ENCODE measurements around the gene DACH1.
A peak's percentile ranks its signal among the peaks of the same experiment; 100 is the strongest.

DACH1 gene

DNA sequence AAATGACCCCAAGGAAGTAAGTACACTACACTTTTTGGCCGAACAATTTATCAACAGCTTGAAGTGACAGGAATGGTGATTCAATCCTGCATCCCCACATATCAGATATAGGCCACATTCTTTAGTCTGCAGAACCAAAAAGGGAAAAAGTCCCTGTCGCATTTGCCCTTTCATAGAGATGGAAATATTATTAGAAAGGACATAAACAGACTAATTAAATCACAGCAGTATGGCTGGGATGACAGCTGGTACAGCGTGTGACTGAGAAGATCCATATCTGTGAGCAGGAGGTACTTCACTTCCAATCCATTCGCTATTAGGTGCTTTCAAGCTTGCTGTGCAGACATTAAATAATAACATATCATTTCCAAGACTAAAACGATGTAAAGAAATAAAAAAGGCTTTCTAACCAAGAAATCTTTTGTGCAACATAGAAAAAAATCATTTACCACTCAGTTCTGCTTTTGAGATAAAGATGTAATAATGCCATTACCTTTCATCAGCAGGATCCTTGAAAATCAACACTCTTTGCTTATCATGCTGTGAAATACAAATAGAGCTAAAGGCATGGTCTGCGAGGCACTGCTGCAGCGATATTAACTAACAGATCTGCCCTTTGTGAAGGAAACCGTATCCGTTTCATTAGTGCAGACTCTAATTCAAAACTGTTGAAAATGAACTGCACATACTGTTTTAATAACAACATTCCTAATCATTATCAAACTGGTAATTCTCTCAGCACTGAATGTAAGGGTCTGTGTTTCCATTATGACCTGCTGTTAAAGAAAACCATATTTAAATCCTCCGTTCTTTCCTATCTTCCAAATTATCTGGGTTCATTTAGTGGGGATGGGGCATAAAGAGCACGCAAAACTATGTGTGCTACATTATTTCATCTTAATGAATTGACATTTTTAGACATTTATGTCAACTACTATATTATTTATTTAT is 245.6 kb downstream of the DACH1 start:
- H3K27me3 ChIP-seq (ENCODE audit: control insufficient read depth in 1 of 2, insufficient read depth in 2 of 2, low read length in 2 of 2) = no peaks in the 10 kb centered on the region
- H3K36me3 ChIP-seq (ENCODE audit: control insufficient read depth in 1 of 2, insufficient read depth in 2 of 2, low read length in 2 of 2) = no peaks in the 10 kb centered on the region
- H3K4me1 ChIP-seq (ENCODE audit: control insufficient read depth in 1 of 2, insufficient read depth in 2 of 2, low read length in 2 of 2) = peaks cover 14 to 26% of the 10 kb centered on the region in 2 donors
- H3K4me3 ChIP-seq (ENCODE audit: low read depth in 1 of 2, low read length in 2 of 2) = peak overlapping the region; percentile 13 to 34
- no peak overlapping the region for H3K27ac ChIP-seq (ENCODE audit: low read depth, low read length)
- H3K9ac ChIP-seq (ENCODE audit: low read depth in 1 of 2, low read length in 2 of 2) = no peak overlapping the region
- H3K9me3 ChIP-seq (ENCODE audit: control insufficient read depth in 1 of 2, low read length in 2 of 2) = no peaks in the 10 kb centered on the region

DNA sequence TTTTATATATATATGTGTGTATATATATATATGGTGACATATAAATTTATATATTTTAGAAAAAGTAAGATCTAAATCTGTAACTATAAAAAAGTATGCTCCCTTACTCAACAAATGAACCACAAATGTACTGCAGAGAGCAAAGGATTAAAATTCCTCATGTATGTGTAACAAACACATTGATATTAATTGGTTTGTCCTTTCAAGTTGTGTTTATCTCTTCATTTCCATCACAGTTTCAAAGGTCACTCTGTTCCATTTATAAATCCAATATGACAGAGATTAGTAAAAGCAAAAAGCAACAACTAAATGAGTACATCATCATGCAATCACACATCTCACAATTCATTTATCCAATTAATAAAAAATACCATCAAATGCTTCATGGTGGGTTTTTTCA is 247.9 kb downstream of the DACH1 start:
- Histone ChIP-seq H3K27ac (ENCODE audit: low read depth, low read length) (no peak overlapping the region), H3K4me3 (ENCODE audit: low read depth in 1 of 2, low read length in 2 of 2) (no peak overlapping the region), H3K27me3 (ENCODE audit: control insufficient read depth in 1 of 2, insufficient read depth in 2 of 2, low read length in 2 of 2) (no peaks in the 10 kb centered on the region), H3K36me3 (ENCODE audit: control insufficient read depth in 1 of 2, insufficient read depth in 2 of 2, low read length in 2 of 2) (no peaks in the 10 kb centered on the region), H3K4me1 (ENCODE audit: control insufficient read depth in 1 of 2, insufficient read depth in 2 of 2, low read length in 2 of 2) (peaks cover 6 to 10% of the 10 kb centered on the region in 2 donors), H3K9me3 (ENCODE audit: control insufficient read depth in 1 of 2, low read length in 2 of 2) (no peaks in the 10 kb centered on the region), H3K9ac (ENCODE audit: low read depth in 1 of 2, low read length in 2 of 2) (no peak overlapping the region)

DNA sequence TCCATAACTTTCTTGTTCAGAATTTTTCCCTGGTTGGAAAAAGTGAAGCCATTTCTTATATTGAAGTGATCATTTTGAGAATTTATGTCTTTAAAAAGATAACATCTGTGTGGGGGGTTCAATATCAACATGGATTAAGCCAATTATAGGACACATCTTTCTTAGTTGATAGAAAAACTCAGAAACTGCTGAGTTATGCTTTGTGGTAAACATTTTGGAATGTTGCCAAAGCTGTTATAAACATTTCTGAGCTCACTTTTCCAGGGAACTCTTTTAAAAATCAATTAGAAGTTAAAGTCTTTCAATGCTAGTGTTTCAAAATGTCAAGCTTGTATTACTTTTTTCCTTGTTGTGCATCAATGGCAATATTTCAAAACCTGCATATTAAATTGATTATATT is 248.8 kb downstream of the DACH1 start:
- Histone ChIP-seq H3K27me3 (ENCODE audit: control insufficient read depth in 1 of 2, insufficient read depth in 2 of 2, low read length in 2 of 2) (no peaks in the 10 kb centered on the region), H3K27ac (ENCODE audit: low read depth, low read length) (no peak overlapping the region), H3K36me3 (ENCODE audit: control insufficient read depth in 1 of 2, insufficient read depth in 2 of 2, low read length in 2 of 2) (no peaks in the 10 kb centered on the region), H3K9me3 (ENCODE audit: control insufficient read depth in 1 of 2, low read length in 2 of 2) (no peaks in the 10 kb centered on the region), H3K9ac (ENCODE audit: low read depth in 1 of 2, low read length in 2 of 2) (no peak overlapping the region), H3K4me3 (ENCODE audit: low read depth in 1 of 2, low read length in 2 of 2) (no peak overlapping the region), H3K4me1 (ENCODE audit: control insufficient read depth in 1 of 2, insufficient read depth in 2 of 2, low read length in 2 of 2) (peaks cover 6 to 10% of the 10 kb centered on the region in 2 donors)

DNA sequence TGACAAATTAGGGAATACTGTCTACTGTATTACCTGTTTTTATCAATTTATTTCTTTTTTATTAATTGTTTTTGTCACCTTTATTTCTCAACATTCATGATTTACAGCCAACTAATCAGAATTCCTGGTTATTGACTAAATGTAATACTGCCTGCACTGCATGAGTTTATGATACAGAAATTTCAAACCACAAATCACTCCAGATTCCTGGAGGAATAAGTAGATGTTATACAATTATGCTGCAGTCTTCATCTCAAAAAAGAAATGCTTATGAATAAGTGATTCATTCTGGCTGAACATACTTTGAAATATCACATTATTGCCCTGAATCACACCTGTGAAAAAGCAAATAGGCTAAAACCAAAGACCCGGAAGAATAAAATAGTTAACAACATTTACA is 249.7 kb downstream of the DACH1 start:
- Histone ChIP-seq H3K27me3 (ENCODE audit: control insufficient read depth in 1 of 2, insufficient read depth in 2 of 2, low read length in 2 of 2) (no peaks in the 10 kb centered on the region), H3K4me1 (ENCODE audit: control insufficient read depth in 1 of 2, insufficient read depth in 2 of 2, low read length in 2 of 2) (peaks cover 6 to 10% of the 10 kb centered on the region in 2 donors), H3K9ac (ENCODE audit: low read depth in 1 of 2, low read length in 2 of 2) (no peak overlapping the region)

DNA sequence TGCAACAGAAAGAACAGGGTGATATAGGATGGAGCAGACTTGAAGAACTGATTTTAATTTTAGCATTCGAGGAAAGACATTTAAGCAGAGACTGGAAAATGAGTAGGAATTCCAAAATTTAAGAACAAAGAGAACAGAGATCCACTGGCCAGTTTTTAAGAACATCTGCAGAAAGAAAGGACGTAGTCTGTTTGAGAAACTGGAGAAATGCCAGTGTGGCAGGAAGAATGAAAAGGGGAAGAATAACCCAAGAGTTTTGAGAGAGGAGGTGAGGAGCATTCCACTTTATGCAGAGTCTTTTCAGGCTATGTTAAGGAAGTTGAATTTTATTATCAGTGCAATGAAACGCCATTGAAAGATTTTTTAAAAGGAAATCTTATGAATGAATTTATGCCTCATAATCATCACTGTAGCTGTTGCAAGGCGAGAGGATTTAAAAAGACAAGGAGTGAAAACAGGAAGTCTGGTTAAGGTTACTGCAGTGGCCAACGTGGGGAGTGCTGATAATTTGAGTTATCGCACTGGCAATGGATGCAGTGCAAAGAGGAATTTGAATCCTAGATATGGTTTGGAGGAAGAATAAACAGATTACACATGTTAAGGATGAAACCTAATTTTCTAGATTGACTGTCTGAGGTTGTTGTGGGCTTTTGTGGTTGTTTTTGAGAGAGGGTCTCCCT is 253.8 kb downstream of the DACH1 start:
- Histone ChIP-seq H3K9ac (ENCODE audit: low read depth in 1 of 2, low read length in 2 of 2) (no peak overlapping the region), H3K27me3 (ENCODE audit: control insufficient read depth in 1 of 2, insufficient read depth in 2 of 2, low read length in 2 of 2) (no peaks in the 10 kb centered on the region), H3K27ac (ENCODE audit: low read depth, low read length) (no peak overlapping the region)

More for the DNA sequence above, 249.7 kb downstream of the DACH1 start:
- H3K27ac ChIP-seq (ENCODE audit: low read depth, low read length) = no peak overlapping the region
- H3K4me3 ChIP-seq (ENCODE audit: low read depth in 1 of 2, low read length in 2 of 2) = no peak overlapping the region
- no peaks in the 10 kb centered on the region for H3K36me3 ChIP-seq (ENCODE audit: control insufficient read depth in 1 of 2, insufficient read depth in 2 of 2, low read length in 2 of 2)
- no peaks in the 10 kb centered on the region for H3K9me3 ChIP-seq (ENCODE audit: control insufficient read depth in 1 of 2, low read length in 2 of 2)

DNA sequence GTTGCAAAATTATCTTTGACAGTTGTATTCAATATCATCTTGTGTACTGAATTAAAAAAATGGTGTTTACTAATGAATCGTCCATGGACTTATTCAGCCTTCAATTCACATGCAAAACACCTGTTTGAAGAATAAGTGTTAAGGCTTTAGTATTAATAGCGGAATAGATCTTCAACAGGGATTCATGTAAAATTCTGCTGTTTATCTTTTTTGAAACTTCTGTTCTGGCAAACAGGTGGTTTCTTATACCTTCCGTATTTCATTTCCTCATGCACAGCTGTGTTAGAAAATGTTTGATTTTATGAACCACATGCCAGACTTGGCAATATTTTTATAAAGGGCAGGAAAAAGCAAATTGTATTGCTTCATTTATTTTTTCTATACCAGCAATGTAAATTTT is 255.7 kb downstream of the DACH1 start:
- Histone ChIP-seq H3K9ac (ENCODE audit: low read depth in 1 of 2, low read length in 2 of 2) (no peak overlapping the region), H3K36me3 (ENCODE audit: control insufficient read depth in 1 of 2, insufficient read depth in 2 of 2, low read length in 2 of 2) (no peaks in the 10 kb centered on the region), H3K27me3 (ENCODE audit: control insufficient read depth in 1 of 2, insufficient read depth in 2 of 2, low read length in 2 of 2) (no peaks in the 10 kb centered on the region), H3K27ac (ENCODE audit: low read depth, low read length) (no peak overlapping the region), H3K4me1 (ENCODE audit: control insufficient read depth in 1 of 2, insufficient read depth in 2 of 2, low read length in 2 of 2) (no peaks in the 10 kb centered on the region), H3K9me3 (ENCODE audit: control insufficient read depth in 1 of 2, low read length in 2 of 2) (no peaks in the 10 kb centered on the region), H3K4me3 (ENCODE audit: low read depth in 1 of 2, low read length in 2 of 2) (no peak overlapping the region)

More for the DNA sequence above, 253.8 kb downstream of the DACH1 start:
- Histone ChIP-seq H3K9me3 (ENCODE audit: control insufficient read depth in 1 of 2, low read length in 2 of 2) (no peaks in the 10 kb centered on the region), H3K4me1 (ENCODE audit: control insufficient read depth in 1 of 2, insufficient read depth in 2 of 2, low read length in 2 of 2) (no peaks in the 10 kb centered on the region), H3K4me3 (ENCODE audit: low read depth in 1 of 2, low read length in 2 of 2) (no peak overlapping the region), H3K36me3 (ENCODE audit: control insufficient read depth in 1 of 2, insufficient read depth in 2 of 2, low read length in 2 of 2) (no peaks in the 10 kb centered on the region)

DNA sequence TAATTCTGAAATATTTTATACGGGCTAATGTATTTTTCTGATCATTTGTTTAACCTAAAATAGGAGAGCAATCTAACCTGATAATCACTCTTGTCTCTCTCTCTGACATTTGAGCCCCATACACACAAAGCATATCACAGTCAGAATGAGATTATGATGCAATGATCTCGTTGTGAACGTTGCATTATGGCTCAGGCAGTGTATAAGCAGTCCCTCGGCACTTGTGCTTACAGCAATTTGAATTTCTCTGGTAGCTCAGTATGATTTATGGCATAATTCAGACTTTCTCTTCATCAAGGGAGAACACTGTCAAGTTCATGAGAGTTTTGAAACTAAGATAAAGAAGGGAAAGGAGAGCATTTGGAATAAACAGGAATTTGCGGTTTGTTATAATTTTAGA is 256.1 kb downstream of the DACH1 start:
- Histone ChIP-seq H3K4me3 (ENCODE audit: low read depth in 1 of 2, low read length in 2 of 2) (no peak overlapping the region), H3K4me1 (ENCODE audit: control insufficient read depth in 1 of 2, insufficient read depth in 2 of 2, low read length in 2 of 2) (no peaks in the 10 kb centered on the region), H3K9me3 (ENCODE audit: control insufficient read depth in 1 of 2, low read length in 2 of 2) (no peaks in the 10 kb centered on the region), H3K27me3 (ENCODE audit: control insufficient read depth in 1 of 2, insufficient read depth in 2 of 2, low read length in 2 of 2) (no peaks in the 10 kb centered on the region), H3K36me3 (ENCODE audit: control insufficient read depth in 1 of 2, insufficient read depth in 2 of 2, low read length in 2 of 2) (no peaks in the 10 kb centered on the region), H3K9ac (ENCODE audit: low read depth in 1 of 2, low read length in 2 of 2) (no peak overlapping the region), H3K27ac (ENCODE audit: low read depth, low read length) (no peak overlapping the region)

DNA sequence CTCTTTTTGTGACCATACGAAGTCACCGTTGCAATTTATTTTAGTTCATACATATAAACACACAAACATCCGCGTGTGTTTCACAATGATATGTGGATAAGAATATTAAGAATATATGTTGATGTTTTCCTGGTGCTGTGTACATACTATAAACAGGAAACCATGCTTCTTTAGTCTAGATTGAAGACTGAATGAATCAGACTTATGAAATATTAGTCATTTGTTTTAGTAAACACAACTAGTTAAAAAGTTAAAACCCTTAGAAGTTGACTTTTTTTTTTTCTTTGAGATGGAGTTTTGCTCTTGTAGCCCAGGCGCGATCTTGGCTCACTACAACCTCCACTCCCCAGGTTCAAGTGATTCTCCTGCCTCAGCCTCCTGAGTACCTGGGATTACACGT is 257.7 kb downstream of the DACH1 start:
- Histone ChIP-seq H3K9me3 (ENCODE audit: control insufficient read depth in 1 of 2, low read length in 2 of 2) (no peaks in the 10 kb centered on the region), H3K4me3 (ENCODE audit: low read depth in 1 of 2, low read length in 2 of 2) (no peak overlapping the region), H3K27ac (ENCODE audit: low read depth, low read length) (no peak overlapping the region), H3K9ac (ENCODE audit: low read depth in 1 of 2, low read length in 2 of 2) (no peak overlapping the region), H3K27me3 (ENCODE audit: control insufficient read depth in 1 of 2, insufficient read depth in 2 of 2, low read length in 2 of 2) (no peaks in the 10 kb centered on the region), H3K36me3 (ENCODE audit: control insufficient read depth in 1 of 2, insufficient read depth in 2 of 2, low read length in 2 of 2) (no peaks in the 10 kb centered on the region), H3K4me1 (ENCODE audit: control insufficient read depth in 1 of 2, insufficient read depth in 2 of 2, low read length in 2 of 2) (no peaks in the 10 kb centered on the region)

DNA sequence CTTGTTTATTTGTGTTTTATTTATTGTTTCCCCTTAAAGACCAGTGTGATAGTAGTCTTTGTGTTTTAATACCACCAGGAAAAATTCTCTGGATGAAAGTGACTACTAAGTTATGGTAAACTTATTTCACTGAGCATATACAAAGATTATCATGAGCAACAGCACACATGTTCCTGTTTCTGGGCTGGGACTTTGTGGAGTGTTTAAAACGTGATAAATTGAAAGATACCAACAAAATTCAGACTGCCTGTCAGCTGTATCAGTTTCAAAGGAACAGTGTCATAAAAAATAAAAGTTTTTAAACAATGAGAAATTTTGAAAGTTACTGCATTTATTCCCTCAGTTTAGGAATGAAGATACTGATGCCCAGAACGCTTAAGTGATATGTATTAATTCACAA is 259.4 kb downstream of the DACH1 start:
- H3K27ac ChIP-seq (ENCODE audit: low read depth, low read length) = no peak overlapping the region
- H3K9me3 ChIP-seq (ENCODE audit: control insufficient read depth in 1 of 2, low read length in 2 of 2) = no peaks in the 10 kb centered on the region
- no peak overlapping the region for H3K9ac ChIP-seq (ENCODE audit: low read depth in 1 of 2, low read length in 2 of 2)
- no peaks in the 10 kb centered on the region for H3K36me3 ChIP-seq (ENCODE audit: control insufficient read depth in 1 of 2, insufficient read depth in 2 of 2, low read length in 2 of 2)
- no peaks in the 10 kb centered on the region for H3K4me1 ChIP-seq (ENCODE audit: control insufficient read depth in 1 of 2, insufficient read depth in 2 of 2, low read length in 2 of 2)
- no peaks in the 10 kb centered on the region for H3K27me3 ChIP-seq (ENCODE audit: control insufficient read depth in 1 of 2, insufficient read depth in 2 of 2, low read length in 2 of 2)
- H3K4me3 ChIP-seq (ENCODE audit: low read depth in 1 of 2, low read length in 2 of 2) = no peak overlapping the region

DNA sequence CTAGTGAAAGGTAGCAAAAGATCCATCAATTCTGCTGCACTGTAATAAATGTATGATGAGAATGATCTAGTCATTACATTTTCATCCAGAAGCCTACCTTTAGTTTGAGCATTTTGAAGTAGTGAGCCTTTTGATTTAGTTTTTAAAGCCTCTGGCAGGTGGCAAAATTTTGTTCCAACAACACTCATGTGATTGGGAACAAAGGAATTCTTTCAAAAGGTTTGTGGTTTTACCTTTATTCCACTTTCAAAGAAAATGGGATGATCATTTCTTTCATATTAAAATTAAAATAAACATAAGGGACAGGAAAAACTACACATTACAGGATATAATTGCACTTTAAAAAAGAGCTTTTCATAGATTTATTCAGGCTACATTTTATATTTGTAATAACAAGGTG is 260.2 kb downstream of the DACH1 start:
- no peaks in the 10 kb centered on the region for H3K9me3 ChIP-seq (ENCODE audit: control insufficient read depth in 1 of 2, low read length in 2 of 2)
- no peaks in the 10 kb centered on the region for H3K27me3 ChIP-seq (ENCODE audit: control insufficient read depth in 1 of 2, insufficient read depth in 2 of 2, low read length in 2 of 2)
- no peaks in the 10 kb centered on the region for H3K4me1 ChIP-seq (ENCODE audit: control insufficient read depth in 1 of 2, insufficient read depth in 2 of 2, low read length in 2 of 2)
- H3K27ac ChIP-seq (ENCODE audit: low read depth, low read length) = no peak overlapping the region
- H3K9ac ChIP-seq (ENCODE audit: low read depth in 1 of 2, low read length in 2 of 2) = no peak overlapping the region
- H3K4me3 ChIP-seq (ENCODE audit: low read depth in 1 of 2, low read length in 2 of 2) = no peak overlapping the region
- H3K36me3 ChIP-seq (ENCODE audit: control insufficient read depth in 1 of 2, insufficient read depth in 2 of 2, low read length in 2 of 2) = no peaks in the 10 kb centered on the region
